ENCODE results near the gene SOX5. TPM values are rescaled to one million over a fixed set of nuclear protein-coding genes. Genes with fewer than 3 reads are reported as not detected.

The SOX5 gene
- total RNA-seq, 1 donor from 2014 or later = 2.9 TPM

DNA sequence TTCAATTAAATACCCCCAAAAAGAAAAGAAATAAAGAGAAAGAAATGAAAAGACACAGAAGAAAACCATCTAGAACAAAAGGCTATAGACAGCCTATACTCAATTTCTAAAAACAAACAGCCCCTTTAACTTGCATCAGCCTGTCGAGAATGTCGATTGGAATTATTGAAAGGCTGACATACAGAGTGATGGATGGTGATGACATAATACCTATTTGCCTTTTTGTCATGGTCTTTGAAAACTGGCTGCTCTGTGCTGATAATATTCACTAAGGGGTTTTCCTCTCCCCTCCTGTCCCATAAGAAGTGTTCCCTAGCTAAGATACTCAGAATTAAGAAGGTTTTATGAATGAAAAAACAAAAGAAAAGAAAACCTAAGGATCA lies 393.7 kb downstream of the SOX5 start:
- no peaks in the 10 kb centered on the region for H3K4me1 ChIP-seq
- no peak overlapping the region for H3K27ac ChIP-seq (replicated peaks)
- no peaks in the 10 kb centered on the region for H3K36me3 ChIP-seq
- intact Hi-C loops (cut with micrococcal nuclease) = no loop called here
- H3K27me3 ChIP-seq (ENCODE audit: low read depth) = no peaks in the 10 kb centered on the region
- no peaks in the 10 kb centered on the region for H3K9me3 ChIP-seq (replicated peaks)
- H3K4me3 ChIP-seq = no peak overlapping the region
- DNase-seq = no peak
- no peak for TF ChIP-seq CTCF (IDR thresholded peaks at IDR 0.05; ENCODE audit: borderline replicate concordance)

GRCh38 chr12:23555180-23555824 lies 394.2 kb downstream of the SOX5 start:
- H3K4me1 ChIP-seq = no peaks in the 10 kb centered on the region
- no peaks in the 10 kb centered on the region for H3K36me3 ChIP-seq
- DNase-seq = no peak
- H3K27ac ChIP-seq (replicated peaks) = no peak overlapping the region
- H3K9me3 ChIP-seq (replicated peaks) = no peaks in the 10 kb centered on the region
- no peaks in the 10 kb centered on the region for H3K27me3 ChIP-seq (ENCODE audit: low read depth)
- intact Hi-C loops (cut with micrococcal nuclease) = no loop called here
- H3K4me3 ChIP-seq = no peak overlapping the region
- TF ChIP-seq CTCF (IDR thresholded peaks at IDR 0.05; ENCODE audit: borderline replicate concordance) = no peak

- no peak for DNase-seq
- no peak for TF ChIP-seq CTCF (IDR thresholded peaks at IDR 0.05; ENCODE audit: borderline replicate concordance)
- Histone ChIP-seq H3K4me3 (no peak overlapping the region), H3K27ac (replicated peaks) (no peak overlapping the region), H3K36me3 (no peaks in the 10 kb centered on the region), H3K4me1 (no peaks in the 10 kb centered on the region), H3K27me3 (ENCODE audit: low read depth) (no peaks in the 10 kb centered on the region), H3K9me3 (replicated peaks) (no peaks in the 10 kb centered on the region)
- intact Hi-C loops (cut with micrococcal nuclease) = no loop called here
Measured at GRCh38 chr12:23552417-23552816, 397.1 kb downstream of the SOX5 start.

GRCh38 chr12:23550753-23551152 lies 398.7 kb downstream of the SOX5 start:
- Histone ChIP-seq H3K4me3 (no peak overlapping the region), H3K27me3 (ENCODE audit: low read depth) (no peaks in the 10 kb centered on the region), H3K9me3 (replicated peaks) (no peaks in the 10 kb centered on the region), H3K36me3 (no peaks in the 10 kb centered on the region), H3K4me1 (no peaks in the 10 kb centered on the region), H3K27ac (replicated peaks) (no peak overlapping the region)
- no peak for DNase-seq
- intact Hi-C loops (cut with micrococcal nuclease) = no loop called here
- TF ChIP-seq CTCF (IDR thresholded peaks at IDR 0.05; ENCODE audit: borderline replicate concordance) = no peak

DNA sequence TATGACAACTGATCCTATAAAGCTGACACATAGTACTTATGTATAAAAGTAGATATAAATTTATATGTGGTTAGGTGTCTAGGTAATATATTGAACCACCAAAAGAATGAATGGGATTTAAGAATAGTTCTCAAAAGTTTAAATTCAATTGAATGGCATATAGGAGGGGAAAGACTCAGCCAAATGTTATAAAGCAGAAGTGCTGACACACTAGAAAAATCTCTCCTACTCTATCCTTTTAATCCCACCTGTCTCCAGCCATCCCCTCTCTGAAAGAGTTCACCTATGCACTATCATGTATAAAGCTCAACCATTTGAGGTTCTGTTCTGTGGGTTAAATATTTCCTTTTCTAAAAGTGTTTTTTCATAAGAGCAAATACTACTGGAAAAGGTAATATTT lies 400.7 kb downstream of the SOX5 start:
- H3K4me1 ChIP-seq = no peaks in the 10 kb centered on the region
- H3K27ac ChIP-seq (replicated peaks) = no peak overlapping the region
- H3K4me3 ChIP-seq = no peak overlapping the region
- H3K27me3 ChIP-seq (ENCODE audit: low read depth) = no peaks in the 10 kb centered on the region
- no peaks in the 10 kb centered on the region for H3K9me3 ChIP-seq (replicated peaks)
- no peak for DNase-seq
- H3K36me3 ChIP-seq = no peaks in the 10 kb centered on the region
- intact Hi-C loops (cut with micrococcal nuclease) = no loop called here
- no peak for TF ChIP-seq CTCF (IDR thresholded peaks at IDR 0.05; ENCODE audit: borderline replicate concordance)

Measured in left ventricle myocardium inferior (tissue), 1 donor.